COR-L47 (cell line): ENCODE data around the gene KCNJ1.

Experiments used
- DNase-seq: peaks from one replicate; lab custom pipeline; 2025; lab: John Stamatoyannopoulos, UW

Gene KCNJ1

GRCh38 chr11:128852327-128853023 is 14.6 kb downstream of the KCNJ1 start:
- no peak for DNase-seq

- no peak for DNase-seq
Measured at GRCh38 chr11:128848815-128849455, 18.2 kb downstream of the KCNJ1 start.

GRCh38 chr11:128846985-128847384 is 20.1 kb downstream of the KCNJ1 start:
- no peak for DNase-seq

- no peak for DNase-seq
Measured at GRCh38 chr11:128845334-128845780, 21.7 kb downstream of the KCNJ1 start.

GRCh38 chr11:128843198-128843785 is 23.8 kb downstream of the KCNJ1 start:
- no peak for DNase-seq

- DNase-seq: no peak
Measured at GRCh38 chr11:128841461-128842072, 25.5 kb downstream of the KCNJ1 start.

- DNase-seq: no peak
Measured at GRCh38 chr11:128840783-128841182, 26.3 kb downstream of the KCNJ1 start.

- DNase-seq: no peak
Measured at GRCh38 chr11:128840137-128840536, 27.0 kb downstream of the KCNJ1 start.

GRCh38 chr11:128839081-128839480 is 28.0 kb downstream of the KCNJ1 start:
- DNase-seq: no peak

- DNase-seq: no peak
Measured at GRCh38 chr11:128837627-128838026, 29.5 kb downstream of the KCNJ1 start.

- no peak for DNase-seq
Measured at GRCh38 chr11:128835741-128836430, 31.2 kb downstream of the KCNJ1 start.

- no peak for DNase-seq
Measured at GRCh38 chr11:128834157-128834556, 32.9 kb downstream of the KCNJ1 start.

- DNase-seq: no peak
Measured at GRCh38 chr11:128832121-128832497, 35.0 kb downstream of the KCNJ1 start.

- peak; percentile 69 for DNase-seq
Measured at GRCh38 chr11:128831174-128832120, 35.6 kb downstream of the KCNJ1 start.

GRCh38 chr11:128830290-128831173 is 36.6 kb downstream of the KCNJ1 start:
- DNase-seq: no peak

GRCh38 chr11:128828350-128828749 is 38.7 kb downstream of the KCNJ1 start:
- no peak for DNase-seq

GRCh38 chr11:128827191-128827893 is 39.8 kb downstream of the KCNJ1 start:
- DNase-seq: no peak

- DNase-seq: no peak
Measured at GRCh38 chr11:128825050-128825784, 41.9 kb downstream of the KCNJ1 start.
